GM18502 (cell line): Measurements from ENCODE around the gene BASP1.
"Not testable (repeated sequence)": the region's sequence is repeated elsewhere in the genome, so short reads cannot be mapped to it uniquely, and the experiment has no call there.

Experiments used
- ATAC-seq: cut with Tn5 transposase; IDR thresholded peaks from one replicate; pipeline ENCODE4 v1.9.1; 2021; ENCODE audit warnings: mild to moderate bottlenecking; ENCODE audit not compliant: unreplicated experiment, poor library complexity

BASP1 gene

DNA sequence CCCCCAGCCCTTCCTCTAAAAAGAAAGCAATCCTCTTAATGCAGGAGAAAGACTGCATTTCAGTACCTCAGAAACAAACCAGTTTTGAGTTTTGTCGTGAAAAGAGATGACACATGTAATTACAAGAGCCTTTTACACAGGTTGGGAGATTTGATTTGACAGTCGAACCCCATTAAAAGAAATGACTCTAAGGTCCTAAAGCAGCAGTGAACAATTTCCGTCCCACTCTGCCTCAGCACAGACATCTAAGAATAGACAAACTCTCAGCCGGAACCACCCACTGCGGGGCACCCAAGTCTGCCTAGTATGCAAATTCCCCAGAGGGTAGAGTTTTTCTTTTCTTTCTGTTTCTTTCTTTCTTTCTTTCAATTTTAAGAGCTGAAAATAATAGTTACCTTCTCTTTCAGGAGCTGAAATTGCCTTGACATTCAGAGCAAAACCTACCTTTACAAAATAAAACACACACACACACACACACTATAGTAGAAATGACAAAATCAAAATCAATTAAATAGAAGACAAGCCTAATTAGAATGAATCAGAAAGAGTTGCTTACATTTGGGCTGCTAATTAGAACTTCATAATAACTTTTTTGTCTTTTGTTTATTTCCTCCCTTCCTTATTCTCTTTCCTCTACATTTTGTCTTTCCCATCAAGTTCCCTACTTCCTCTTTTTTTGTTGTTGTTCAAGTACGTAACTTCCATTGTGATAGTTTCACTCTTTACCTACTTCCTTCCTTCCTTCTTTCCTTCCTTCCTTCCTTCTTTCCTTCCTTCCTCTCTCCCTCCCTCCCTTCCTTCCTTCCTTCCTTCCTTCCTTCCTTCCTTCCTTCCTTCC, 65.1 kb downstream of the BASP1 start:
- ATAC-seq = peak; percentile 98

DNA sequence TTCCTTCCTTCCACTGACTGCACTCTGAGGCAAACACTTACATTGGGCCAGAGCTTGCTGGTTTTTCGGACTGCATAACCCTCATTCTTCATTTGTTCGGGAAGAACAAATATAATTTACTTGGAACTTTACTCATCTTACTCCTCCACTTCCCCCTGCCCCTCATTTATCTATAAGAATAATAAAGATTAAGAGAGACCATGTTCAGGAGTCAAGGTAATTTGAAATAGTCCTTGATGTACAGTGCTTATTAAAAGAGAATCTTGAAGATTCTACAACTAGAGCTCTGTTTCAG, 65.6 kb downstream of the BASP1 start:
- no peak for ATAC-seq

DNA sequence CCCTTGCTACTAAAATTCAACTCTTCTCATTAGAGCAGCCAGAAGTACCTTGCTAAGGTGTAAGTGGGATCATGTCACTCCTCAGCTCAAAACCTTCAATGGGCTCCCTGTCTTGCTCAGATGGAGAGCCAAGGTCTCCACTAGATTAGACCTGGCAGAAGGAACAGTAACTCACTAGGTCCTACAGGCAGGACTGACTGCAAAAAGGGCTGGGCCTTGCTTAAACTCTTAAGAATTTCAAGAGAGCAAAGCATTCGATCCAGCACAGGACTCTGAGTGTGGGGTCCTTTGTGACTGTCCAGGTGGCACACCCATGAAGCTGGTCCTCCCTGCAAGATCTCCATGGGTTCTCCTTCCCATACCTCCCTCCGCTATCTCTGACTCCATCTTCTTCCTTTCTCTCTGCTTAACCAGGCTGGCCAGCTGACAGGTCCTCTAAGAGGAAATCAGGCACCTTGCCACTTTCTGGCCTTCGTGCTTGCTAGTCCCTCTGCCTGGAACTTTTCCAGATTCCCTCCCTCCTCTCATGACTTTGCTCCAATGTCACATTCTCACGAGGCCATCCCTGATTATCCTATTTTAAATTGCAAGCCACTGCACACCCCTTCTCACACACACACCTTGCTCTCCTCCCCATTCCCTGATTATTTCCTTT, 70.2 kb downstream of the BASP1 start:
- no peak for ATAC-seq

DNA sequence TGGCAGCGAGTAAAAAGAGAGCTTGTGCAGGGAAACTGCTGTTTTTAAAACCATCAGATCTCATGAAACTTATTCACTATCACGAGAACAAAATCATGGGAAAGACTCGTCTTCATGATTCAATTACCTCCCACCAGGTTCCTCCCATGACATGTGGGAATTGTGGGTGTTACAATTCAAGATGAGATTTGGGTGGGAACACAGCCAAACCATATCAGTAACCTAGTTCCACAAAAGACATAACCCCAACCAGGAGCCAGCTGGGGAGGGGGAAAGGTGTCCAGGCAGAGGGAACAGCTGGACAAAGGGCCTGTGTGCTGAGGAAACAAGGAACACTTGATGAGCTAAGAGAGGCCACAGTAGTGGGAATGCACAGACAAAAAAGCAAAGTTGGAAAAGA, 71.1 kb downstream of the BASP1 start:
- no peak for ATAC-seq

DNA sequence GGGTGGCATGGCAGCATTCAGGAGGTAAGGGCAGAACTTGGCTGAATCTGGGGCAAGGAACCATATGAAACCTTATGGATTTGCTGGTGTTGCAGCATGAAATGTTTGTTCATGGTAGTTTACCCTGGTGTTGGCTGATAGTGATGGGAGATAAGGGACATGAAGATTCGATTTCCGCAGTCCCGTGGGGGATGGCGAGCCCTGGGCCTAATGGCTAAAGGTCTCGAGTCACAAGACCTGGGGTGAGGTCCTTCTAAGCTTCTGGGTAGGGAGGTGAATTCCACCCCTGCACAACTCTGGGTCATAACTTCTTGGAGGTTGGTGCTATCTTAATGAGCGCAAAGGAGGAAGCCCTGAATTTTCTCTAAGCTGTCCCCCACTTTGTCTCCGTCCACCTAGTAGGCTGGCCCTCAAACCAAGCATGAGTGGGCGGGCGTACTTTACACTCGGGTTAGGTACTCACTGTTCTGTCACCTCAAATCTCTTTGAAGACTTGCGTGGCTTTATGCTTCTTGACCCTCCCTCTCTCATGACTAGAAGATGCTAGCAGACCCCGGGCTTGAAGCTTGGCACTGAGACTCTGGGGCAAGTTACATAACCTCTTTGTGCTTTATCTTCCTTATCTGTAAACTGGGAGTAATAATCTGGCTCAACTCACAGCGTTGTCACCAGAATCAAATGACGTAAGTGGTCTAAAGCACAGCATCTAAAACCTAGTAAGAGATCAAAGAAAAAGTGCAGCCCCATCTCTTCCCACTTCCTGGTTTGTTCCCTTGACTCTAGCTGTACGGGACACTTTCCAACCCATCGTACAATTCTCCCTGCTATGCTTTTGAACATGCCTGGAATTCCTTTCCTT, 72.5 kb downstream of the BASP1 start:
- no peak for ATAC-seq

DNA sequence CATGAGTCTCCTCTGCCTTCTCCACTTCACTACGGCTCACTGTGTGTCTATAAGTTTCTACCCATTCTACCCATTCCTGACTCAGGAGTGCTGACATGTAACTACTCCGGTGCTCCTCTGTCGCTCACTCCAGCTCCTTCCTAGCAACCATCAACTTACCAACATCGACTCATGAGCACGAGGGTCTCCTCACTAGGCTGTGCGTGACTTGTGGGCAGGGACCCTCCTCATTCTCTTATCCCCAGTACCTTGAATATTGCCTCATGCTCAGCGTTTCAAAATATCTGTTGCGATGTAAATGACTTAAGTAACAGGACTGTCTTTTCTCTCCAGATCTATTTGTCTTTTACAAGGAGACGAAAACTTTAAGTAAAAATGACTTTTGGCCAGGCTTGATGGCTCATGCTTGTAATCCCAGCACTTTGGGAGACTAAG, 73.1 kb downstream of the BASP1 start:
- no peak for ATAC-seq

DNA sequence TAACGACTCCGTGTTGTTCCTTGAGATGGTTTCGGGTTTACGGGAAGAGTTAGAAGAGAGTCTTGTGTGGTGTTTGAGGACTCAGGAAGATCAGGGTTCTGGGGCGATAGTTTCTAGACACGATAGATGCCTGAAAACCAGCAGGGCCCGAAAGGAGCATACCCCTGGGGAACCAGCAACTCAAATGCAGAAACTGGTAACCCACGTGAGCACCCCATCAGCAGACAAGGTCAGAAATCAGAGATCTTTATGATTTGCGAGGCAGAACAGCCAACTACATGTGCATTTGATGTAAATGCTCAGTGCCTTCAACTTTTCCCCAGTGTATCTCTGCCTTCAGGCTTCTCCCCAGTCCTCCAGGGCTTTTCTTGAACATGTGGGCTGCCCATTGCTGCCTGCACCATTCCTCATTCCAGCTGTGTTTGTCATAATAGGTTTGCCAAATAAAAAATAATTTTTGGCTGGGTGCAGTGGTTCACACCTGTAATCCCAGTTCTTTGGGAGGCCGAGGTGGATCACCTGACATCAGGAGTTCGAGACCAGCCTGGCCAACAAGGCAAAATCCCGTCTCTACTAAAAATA, 75.1 kb downstream of the BASP1 start:
- ATAC-seq = no peak

DNA sequence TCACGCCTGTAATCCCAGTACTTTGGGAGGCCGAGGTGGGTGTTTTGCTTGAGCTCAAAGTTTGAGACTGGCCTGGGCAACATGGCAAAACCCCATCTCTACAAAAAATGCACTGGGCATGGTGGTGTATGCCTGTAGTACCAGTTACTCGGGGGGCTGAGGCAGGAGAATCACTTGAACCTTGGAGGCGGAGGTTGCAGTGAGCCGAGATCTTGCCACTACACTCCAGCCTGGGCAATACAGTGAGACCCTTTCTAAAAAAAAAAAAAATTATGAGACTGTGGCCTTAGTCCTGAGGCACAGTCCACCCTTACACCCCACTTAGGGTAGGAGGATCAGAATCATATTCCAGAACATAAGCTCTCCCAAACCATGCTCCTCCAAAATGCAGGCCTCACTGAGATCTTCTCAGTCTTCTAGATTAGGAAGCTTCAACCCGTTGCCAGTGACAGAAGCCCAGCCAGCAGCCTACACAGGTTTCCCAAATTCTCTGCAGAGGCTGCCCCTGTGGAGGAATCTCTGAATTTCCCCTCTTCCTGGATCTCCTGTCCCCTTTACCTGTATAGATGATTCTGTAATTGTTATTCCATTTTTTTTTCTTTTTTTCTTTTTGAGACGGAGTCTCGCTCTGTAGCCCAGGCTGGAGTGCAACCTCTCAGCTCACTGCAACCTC, 77.3 kb downstream of the BASP1 start:
- ATAC-seq = no peak

DNA sequence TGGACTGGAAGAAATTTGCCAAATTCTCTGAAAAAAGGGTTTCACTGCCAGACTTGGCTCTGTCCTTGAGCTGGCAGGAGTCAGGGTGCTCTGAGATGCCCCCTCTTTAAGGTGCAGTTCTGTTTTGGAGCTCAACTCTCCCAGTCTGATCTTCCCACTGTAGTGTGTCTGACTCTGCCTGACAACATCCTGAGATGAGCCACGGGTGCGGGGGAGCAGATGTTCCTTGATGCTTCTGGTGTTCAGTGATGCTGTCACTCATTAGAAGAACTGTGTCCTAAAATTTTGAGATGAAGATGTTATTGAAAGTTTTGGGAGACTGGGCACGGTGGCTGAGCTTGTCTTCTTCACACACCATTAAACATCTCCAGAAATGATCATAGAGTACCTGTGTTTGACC, 78.2 kb downstream of the BASP1 start:
- no peak for ATAC-seq

DNA sequence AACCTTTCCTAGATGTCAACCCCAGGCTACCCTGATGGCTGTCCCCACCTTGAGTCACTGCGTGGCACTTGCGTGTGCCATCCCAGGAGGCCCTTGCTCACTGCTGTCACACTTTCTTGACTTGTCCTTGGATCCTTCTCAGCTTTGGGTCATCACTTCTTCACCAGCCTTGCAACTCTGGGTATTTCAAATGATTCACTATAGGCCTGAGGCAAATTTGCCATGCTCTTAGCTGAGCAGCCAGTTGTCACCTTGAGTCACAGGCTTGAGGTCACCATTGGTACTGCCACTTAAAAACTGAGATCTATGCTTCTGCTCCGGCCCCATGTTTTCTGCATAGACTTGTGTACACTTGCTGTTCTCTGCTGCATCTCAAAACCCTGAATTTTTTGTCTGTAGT, 84.7 kb downstream of the BASP1 start:
- ATAC-seq = no peak

DNA sequence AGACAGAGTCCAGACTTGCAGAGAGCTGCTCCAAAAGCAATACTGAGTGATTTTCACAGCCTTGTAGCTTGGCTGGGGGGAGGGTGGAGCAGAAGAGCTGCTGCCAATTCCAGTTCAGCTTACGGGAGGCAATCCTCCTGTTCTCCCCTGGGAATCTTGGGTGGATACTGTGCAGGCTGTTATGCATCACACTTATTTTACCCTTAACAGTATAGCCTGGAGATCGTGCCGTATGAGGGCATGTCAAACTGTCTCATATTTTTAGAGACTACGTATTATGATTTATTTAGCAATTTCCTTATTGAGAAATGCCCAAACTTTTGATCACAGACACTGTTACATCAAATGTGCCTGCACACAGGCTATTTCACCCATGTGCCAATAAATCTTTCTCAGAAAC, 85.2 kb downstream of the BASP1 start:
- no peak for ATAC-seq

DNA sequence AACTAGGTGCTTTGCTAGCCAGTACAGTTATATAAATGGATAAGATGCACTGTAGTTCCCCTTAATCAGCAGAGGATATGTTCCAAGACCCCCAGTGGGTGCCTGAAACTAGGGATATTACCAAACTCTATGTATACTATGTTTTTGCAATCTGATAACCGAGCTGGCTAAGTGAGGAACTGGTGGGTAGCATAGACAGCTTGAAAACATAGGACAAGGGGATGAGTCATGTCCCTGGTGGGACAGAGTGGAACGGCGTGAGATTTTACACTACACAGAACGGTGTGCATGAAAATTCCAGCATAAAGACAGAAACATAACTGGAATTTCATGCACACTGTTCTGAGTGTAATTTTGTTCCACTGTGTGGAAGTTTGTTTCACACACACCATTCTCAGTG, 86.9 kb downstream of the BASP1 start:
- ATAC-seq = no peak

DNA sequence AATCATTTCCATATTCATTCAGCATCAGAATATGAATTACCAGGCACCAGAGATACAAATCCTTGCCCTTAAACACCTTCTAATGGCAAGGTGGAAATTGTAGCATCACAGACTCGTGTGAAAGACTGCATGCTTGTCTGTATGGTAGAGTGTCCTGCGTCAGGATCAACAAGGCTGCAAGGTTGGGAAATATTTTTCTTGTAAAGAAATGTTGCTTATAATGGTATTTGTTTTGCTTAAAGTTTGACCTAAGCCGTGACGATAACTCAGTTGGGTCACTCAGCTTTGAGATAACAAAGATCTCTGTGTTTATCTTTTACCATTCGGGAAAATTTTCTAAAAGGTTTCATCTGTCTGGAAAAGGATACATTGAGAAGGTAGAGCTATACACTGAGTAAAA, 87.6 kb downstream of the BASP1 start:
- ATAC-seq = no peak

DNA sequence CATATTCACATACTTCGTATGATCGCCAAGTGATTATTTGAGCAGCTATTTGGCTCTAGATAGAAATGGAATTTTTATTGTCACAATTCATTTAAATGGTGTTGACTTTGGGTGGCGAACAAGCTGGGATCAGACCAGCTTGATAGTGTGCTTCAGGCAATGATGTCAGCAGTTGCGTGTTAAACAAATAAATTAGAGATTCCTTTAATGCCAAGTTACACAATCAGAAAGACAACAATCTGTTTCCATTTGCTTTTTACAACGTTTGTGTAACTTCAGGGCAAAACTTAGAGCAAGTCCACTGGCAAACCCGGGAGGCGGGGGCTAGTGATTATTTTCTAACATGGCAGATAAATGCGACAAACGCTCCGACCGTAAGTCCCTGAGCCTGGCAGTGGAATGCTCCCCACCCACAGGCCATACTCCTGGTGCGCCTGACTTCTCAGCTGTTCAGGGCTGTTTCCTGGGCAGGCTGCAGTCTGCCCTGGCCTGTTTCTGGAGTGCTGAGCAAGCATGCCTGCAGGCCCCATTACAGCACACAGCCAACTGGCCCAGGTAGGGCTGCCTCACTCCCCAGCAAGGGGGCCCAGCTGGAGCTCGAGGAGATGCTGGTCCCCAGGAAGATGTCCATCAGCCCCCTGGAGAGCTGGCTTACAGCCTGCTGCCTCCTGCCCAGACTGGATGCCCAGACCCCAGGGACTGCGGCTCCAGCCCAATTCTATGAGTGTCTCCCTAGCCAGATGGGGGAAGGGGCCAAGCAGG, 88.7 kb downstream of the BASP1 start:
- no peak for ATAC-seq

DNA sequence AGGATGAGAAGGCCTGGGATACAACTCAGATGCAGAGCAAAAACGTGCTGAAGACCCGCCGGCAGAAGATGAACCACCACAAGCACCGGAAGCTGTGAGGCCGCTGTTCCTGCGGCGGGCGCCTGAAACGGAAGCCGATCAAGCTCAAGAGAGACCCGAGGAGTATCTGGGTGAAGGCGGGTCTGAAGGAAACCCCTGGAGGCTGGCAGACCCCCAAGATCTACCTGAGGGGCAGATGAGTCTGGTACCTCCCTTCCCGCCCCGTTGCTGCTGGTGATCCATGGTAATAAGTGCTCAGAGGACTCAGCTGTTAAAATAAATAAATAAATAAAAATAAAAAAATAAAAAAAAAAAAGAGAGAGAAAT, 89.3 kb downstream of the BASP1 start:
- ATAC-seq = no peak

DNA sequence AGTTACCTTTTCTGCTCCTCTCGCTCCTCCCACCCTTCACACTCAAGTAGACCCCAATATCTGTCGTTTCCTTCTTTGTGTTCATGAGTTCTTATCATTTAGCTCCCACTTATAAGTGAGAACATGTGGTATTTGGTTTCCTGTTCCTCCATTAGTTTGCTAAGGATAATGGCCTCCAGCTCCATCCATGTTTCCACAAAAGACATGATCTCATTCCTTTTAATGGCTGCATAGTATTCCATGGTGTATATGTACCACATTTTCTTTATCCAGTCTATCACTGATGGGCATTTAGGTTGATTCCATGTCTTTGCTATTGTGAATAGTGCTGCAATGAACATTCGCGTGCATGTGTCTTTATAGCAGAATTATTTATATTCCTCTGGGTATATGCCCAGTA, 90.0 kb downstream of the BASP1 start:
- ATAC-seq = not testable (repeated sequence)

DNA sequence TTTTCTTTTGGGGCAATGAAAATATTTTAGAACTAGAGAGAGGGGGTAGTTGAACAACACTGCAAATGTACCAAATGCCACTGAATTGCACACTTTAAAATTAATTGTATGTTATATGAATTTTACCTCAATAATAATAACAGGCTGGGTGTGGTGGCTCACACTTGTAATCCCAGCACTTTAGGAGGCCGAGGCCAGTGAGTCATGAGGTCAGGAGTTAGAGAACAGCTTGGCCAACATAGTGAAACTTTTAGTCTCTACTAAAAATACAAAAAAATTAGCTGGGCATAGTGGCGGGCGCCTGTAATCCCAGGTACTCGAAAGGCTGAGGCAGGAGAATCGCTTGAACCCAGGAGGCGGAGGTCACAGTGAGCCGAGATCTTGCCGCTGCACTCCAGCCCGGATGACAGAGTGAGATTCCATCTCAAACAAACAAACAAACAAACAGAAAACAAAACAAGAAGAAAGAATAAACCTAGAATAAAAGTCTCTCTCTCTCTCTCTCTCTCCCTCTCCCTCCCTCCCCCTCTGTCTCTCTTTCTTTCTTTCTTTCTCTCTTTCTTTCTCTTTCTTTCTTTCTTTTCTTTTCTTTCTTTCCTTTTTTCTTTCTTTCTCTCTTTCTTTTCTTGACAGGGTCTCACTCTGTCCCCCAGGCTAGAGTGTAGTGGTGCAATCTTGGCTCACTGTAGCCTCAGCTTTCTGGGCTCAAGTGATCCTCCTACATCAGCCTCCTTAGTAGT, 91.1 kb downstream of the BASP1 start:
- ATAC-seq = no peak

DNA sequence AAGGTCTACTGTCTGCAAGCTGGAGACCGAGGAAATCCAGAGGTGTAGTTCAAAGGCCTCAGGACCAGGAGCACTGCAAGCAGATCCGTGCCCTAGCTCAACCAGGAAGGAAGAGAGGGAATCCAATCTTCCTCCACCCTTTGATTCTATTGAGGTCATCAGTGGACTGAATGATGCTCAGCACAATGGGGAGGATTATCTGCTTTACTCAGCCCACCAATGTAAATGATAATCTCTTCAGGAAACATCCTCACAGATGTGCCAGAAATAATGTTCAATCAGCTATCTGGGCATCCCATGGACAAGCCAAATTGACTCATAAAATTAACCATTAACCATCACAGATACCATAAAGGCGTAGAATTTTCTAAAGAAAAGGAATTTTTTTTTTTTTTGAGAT, 92.0 kb downstream of the BASP1 start:
- no peak for ATAC-seq

DNA sequence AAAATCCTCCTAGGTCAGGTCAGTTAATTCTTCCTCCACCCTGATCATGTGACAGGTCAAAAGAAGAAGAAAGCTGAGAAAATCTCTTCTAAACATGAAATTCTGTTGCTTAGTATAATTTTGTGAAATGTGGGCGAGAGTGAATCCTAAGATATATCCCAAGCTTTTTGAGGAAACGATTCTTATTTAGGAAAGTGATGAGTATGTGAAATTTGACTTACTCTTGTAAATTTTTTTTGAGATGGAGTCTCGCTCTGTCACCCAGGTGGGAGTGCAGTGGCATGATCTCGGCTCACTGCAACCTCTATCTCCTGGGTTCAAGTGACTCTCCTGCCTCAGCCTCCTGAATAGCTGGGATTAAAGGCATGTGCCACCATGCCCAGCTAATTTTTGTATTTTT, 93.1 kb downstream of the BASP1 start:
- ATAC-seq = not testable (repeated sequence)
